HepG2 (cell line): ENCODE results near the gene LITAFD. TPM values are rescaled to one million over a fixed set of nuclear protein-coding genes. Genes with fewer than 3 reads are reported as not detected.

Experiments used
- AKAP8 ChIP-seq: sonication (generic); formaldehyde crosslinking; IDR thresholded peaks from 2 replicates; pipeline ENCODE4 v1.5.1; 2020; ENCODE audit warnings: mild to moderate bottlenecking, missing genetic modification reagents
- GABPA ChIP-seq, 2 experiments: IDR thresholded peaks; 2 replicates each; pipeline ENCODE4 v1.6.1; 2011 to 2016; ENCODE audit warnings: low read depth in 2 of 2, low read length in 1 of 2, missing biosample characterization in 1 of 2, missing genetic modification characterization in 1 of 2
- GLI4 ChIP-seq: sonication (generic); formaldehyde crosslinking; IDR thresholded peaks from 2 replicates; pipeline ENCODE4 v1.5.1; 2020; ENCODE audit warnings: missing genetic modification reagents, mild to moderate bottlenecking, moderate library complexity, borderline replicate concordance
- NCOA5 ChIP-seq: sonication (generic); formaldehyde crosslinking; IDR thresholded peaks from 2 replicates; pipeline ENCODE4 v1.4.0; 2020; ENCODE audit warnings: missing genetic modification reagents
- NFIC ChIP-seq: IDR thresholded peaks from 2 replicates; pipeline ENCODE4 v1.6.1; 2012; ENCODE audit warnings: mild to moderate bottlenecking, low read length, inconsistent platforms
- RAD21 ChIP-seq: fragments of 450-650 bp; formaldehyde crosslinking; IDR thresholded peaks from 2 replicates; pipeline ENCODE4 v1.5.0; 2020; ENCODE audit warnings: mild to moderate bottlenecking
- RFX1 ChIP-seq: fragments of 450-650 bp; IDR thresholded peaks from 2 replicates; pipeline ENCODE4 v1.6.1; 2017
- SAP130 ChIP-seq: IDR thresholded peaks from 2 replicates; pipeline ENCODE4 v1.6.1; 2016; ENCODE audit warnings: low read depth
- SMAD1 ChIP-seq: sonication (generic); formaldehyde crosslinking; IDR thresholded peaks from 2 replicates; pipeline ENCODE4 v1.4.0; 2020; ENCODE audit warnings: missing genetic modification reagents, low read depth, mild to moderate bottlenecking, borderline replicate concordance
- SP140L ChIP-seq: sonication (generic); formaldehyde crosslinking; IDR thresholded peaks from 2 replicates; pipeline ENCODE4 v1.4.0; 2020; ENCODE audit warnings: missing genetic modification reagents, borderline replicate concordance
- SSRP1 ChIP-seq: IDR thresholded peaks from 2 replicates; pipeline ENCODE4 v1.6.1; 2016; ENCODE audit warnings: control low read depth
- ZNF17 ChIP-seq: sonication (generic); formaldehyde crosslinking; IDR thresholded peaks from 2 replicates; pipeline ENCODE4 v1.5.0; 2020; ENCODE audit warnings: mild to moderate bottlenecking, missing genetic modification reagents
- ZNF225 ChIP-seq: sonication (generic); formaldehyde crosslinking; IDR thresholded peaks from 2 replicates; pipeline ENCODE4 v1.4.0; 2020; ENCODE audit warnings: mild to moderate bottlenecking, missing genetic modification reagents
- ZNF431 ChIP-seq: sonication (generic); formaldehyde crosslinking; IDR thresholded peaks from 2 replicates; pipeline ENCODE4 v1.9.0; 2022; ENCODE audit warnings: missing genetic modification reagents, low read depth, mild to moderate bottlenecking, borderline replicate concordance
- ZNF564 ChIP-seq: sonication (generic); formaldehyde crosslinking; IDR thresholded peaks from 2 replicates; pipeline ENCODE4 v1.8.1; 2023; ENCODE audit warnings: mild to moderate bottlenecking, missing genetic modification reagents
- ZNF569 ChIP-seq: sonication (generic); formaldehyde crosslinking; IDR thresholded peaks from 2 replicates; pipeline ENCODE4 v1.5.0; 2020; ENCODE audit warnings: mild to moderate bottlenecking, missing genetic modification reagents, moderate library complexity, borderline replicate concordance
- polyA plus RNA-seq, 8 experiments: library from polyadenylated mRNA; depleted of rRNA in 3 of 8; stranded (reverse) in 7 of 8; unstranded in 1 of 8; fragments of >200 nt; fragmentation: Illumina TruSeq in 4 of 8; extraction: Trizol in 4 of 8; gene quantifications; 2 replicates each; pipeline versions ENCODE4 v1.2.1 to v1.2.3, GENCODE V29; 2011 to 2016; ENCODE audit warnings: low read depth in 4 of 8, missing spikeins in 1 of 8, mixed read lengths in 1 of 8; ENCODE audit not compliant: insufficient read depth in 1 of 8
- total RNA-seq, 5 experiments: library from RNA; depleted of rRNA; stranded (reverse); fragments of >200 nt; fragmentation: Illumina TruSeq; extraction: Trizol; gene quantifications; 2 replicates each; pipeline ENCODE4 v1.2.3, GENCODE V29; 2016; ENCODE audit warnings: low read depth in 1 of 5
- TF ChIP-seq, protein P1 (sequence below): sonication (generic); IDR thresholded peaks from 2 replicates; pipeline ENCODE4 v1.6.1; 2016; ENCODE audit warnings: low read depth, borderline replicate concordance
- TF ChIP-seq, protein P2 (sequence below), 2 experiments: sonication (generic) in 1 of 2; formaldehyde crosslinking in 1 of 2; IDR thresholded peaks; 2 replicates each; pipeline versions ENCODE4 v1.5.1 to v1.6.1; 2011 to 2020; ENCODE audit warnings: borderline replicate concordance in 1 of 2, low read depth in 1 of 2, low read length in 1 of 2, mild to moderate bottlenecking in 1 of 2, missing genetic modification reagents in 1 of 2, moderate library complexity in 1 of 2
- TF ChIP-seq, protein P3 (sequence below): IDR thresholded peaks from 2 replicates; pipeline ENCODE4 v1.6.1; 2012; ENCODE audit warnings: low read depth, low read length, improper control_type of control experiment
- TF ChIP-seq, protein P4 (sequence below), 2 experiments: fragments of 450-650 bp in 1 of 2; sonication (generic) in 1 of 2; formaldehyde crosslinking; IDR thresholded peaks; 2 replicates each; pipeline versions ENCODE4 v1.5.0 to v1.8.0; 2020 to 2022; ENCODE audit warnings: mild to moderate bottlenecking in 1 of 2, missing genetic modification reagents in 1 of 2
- TF ChIP-seq, protein P5 (sequence below): sonication (generic); formaldehyde crosslinking; conservative IDR thresholded peaks from 2 replicates; pipeline ENCODE4 v1.4.0; 2020; ENCODE audit warnings: missing genetic modification reagents

Gene LITAFD
- total and polyA plus RNA-seq, 2 of the 13 experiments (the other 11 are each of a cell fraction or from before 2014, with no cell fraction given) = not detected

DNA sequence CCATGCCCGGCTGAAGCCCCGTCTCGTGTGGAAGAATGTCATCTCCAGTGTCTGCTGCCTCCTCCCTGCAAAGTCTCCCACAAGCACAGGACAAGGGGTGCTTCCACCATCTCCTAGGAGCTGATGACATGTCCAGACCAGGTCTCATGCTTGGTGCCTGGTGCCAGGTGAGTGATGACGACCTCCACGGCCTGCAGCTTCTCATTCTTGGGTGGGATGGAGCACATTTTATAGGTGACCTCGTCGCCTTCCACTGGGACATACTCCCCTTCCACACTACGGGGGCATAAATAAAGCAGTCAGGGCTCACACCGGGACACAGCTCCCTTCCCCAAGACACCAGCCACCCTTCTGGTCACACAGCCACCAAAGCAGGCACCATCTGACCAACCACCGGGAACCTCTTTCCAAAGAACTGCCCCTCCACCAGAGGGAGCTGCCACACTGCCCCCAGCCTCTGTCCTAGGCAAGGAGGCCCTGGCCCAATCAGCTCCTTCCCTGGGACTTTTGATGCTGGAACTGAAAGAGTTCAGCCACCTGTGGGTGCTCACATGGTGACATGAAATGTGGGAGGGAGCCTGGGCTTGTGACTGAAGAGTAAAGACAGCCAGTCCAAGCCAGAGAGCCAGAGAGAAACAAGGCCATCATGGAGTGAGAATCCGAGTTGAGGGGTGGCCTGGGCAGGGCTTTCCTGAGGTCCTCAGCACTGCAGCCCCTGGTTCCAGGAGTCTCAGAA, 26.9 kb upstream of the LITAFD start (continued):
- TF ChIP-seq, protein P1, sequence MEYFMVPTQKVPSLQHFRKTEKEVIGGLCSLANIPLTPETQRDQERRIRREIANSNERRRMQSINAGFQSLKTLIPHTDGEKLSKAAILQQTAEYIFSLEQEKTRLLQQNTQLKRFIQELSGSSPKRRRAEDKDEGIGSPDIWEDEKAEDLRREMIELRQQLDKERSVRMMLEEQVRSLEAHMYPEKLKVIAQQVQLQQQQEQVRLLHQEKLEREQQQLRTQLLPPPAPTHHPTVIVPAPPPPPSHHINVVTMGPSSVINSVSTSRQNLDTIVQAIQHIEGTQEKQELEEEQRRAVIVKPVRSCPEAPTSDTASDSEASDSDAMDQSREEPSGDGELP = no peak
- no peak for TF ChIP-seq ZNF17 (CRISPR knock-in tag)
- TF ChIP-seq GLI4 (CRISPR knock-in tag) = no peak
- TF ChIP-seq RAD21 = 0 out of 2 replicates have a peak, but pooled peaks have one; percentile 16
- no peak for TF ChIP-seq GABPA (IDR thresholded peaks at IDR 0.05; ENCODE audit: low read depth, low read length)
- TF ChIP-seq GABPA (CRISPR knock-in tag; IDR thresholded peaks at IDR 0.05; ENCODE audit: low read depth) = no peak
- TF ChIP-seq SAP130 (CRISPR knock-in tag) = no peak
- TF ChIP-seq RFX1 = no peak
- TF ChIP-seq, protein P2, sequence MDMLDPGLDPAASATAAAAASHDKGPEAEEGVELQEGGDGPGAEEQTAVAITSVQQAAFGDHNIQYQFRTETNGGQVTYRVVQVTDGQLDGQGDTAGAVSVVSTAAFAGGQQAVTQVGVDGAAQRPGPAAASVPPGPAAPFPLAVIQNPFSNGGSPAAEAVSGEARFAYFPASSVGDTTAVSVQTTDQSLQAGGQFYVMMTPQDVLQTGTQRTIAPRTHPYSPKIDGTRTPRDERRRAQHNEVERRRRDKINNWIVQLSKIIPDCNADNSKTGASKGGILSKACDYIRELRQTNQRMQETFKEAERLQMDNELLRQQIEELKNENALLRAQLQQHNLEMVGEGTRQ (IDR thresholded peaks at IDR 0.05; ENCODE audit: low read depth, low read length) = no peak
- TF ChIP-seq, protein P2 (CRISPR knock-in tag; IDR thresholded peaks at IDR 0.05; ENCODE audit: borderline replicate concordance) = no peak
- TF ChIP-seq ZNF564 (CRISPR knock-in tag) = no peak
- TF ChIP-seq, protein P3, sequence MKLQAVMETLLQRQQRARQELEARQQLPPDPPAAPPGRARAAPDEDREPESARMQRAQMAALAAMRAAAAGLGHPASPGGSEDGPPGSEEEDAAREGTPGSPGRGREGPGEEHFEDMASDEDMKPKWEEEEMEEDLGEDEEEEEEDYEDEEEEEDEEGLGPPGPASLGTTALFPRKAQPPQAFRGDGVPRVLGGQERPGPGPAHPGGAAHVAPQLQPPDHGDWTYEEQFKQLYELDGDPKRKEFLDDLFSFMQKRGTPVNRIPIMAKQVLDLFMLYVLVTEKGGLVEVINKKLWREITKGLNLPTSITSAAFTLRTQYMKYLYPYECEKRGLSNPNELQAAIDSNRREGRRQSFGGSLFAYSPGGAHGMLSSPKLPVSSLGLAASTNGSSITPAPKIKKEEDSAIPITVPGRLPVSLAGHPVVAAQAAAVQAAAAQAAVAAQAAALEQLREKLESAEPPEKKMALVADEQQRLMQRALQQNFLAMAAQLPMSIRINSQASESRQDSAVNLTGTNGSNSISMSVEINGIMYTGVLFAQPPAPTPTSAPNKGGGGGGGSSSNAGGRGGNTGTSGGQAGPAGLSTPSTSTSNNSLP = no peak
- TF ChIP-seq, protein P4, sequence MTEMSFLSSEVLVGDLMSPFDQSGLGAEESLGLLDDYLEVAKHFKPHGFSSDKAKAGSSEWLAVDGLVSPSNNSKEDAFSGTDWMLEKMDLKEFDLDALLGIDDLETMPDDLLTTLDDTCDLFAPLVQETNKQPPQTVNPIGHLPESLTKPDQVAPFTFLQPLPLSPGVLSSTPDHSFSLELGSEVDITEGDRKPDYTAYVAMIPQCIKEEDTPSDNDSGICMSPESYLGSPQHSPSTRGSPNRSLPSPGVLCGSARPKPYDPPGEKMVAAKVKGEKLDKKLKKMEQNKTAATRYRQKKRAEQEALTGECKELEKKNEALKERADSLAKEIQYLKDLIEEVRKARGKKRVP (CRISPR knock-in tag; IDR thresholded peaks at IDR 0.05) = no peak
- no peak for TF ChIP-seq ZNF569 (CRISPR knock-in tag)
- TF ChIP-seq NFIC = no peak
- no peak for TF ChIP-seq SP140L
- TF ChIP-seq ZNF431 = peak; percentile 68; the same call in 1 of the 2 replicates
- no peak for TF ChIP-seq NCOA5 (CRISPR knock-in tag)
- peak; percentile 84; the same call in 1 of the 2 replicates for TF ChIP-seq SSRP1 (CRISPR knock-in tag)
- peak; percentile 10; the same call in 1 of the 2 replicates for TF ChIP-seq AKAP8 (CRISPR knock-in tag)
- TF ChIP-seq ZNF225 (CRISPR knock-in tag) = no peak
- TF ChIP-seq, protein P5, sequence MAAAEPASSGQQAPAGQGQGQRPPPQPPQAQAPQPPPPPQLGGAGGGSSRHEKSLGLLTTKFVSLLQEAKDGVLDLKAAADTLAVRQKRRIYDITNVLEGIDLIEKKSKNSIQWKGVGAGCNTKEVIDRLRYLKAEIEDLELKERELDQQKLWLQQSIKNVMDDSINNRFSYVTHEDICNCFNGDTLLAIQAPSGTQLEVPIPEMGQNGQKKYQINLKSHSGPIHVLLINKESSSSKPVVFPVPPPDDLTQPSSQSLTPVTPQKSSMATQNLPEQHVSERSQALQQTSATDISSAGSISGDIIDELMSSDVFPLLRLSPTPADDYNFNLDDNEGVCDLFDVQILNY = no peak
- TF ChIP-seq SMAD1 (CRISPR knock-in tag) = no peak
